Measurements from ENCODE around the gene HIKESHI. TPM values are rescaled to one million over a fixed set of nuclear protein-coding genes. Genes with fewer than 3 reads are reported as not detected.

Gene HIKESHI
- polyA plus RNA-seq, 3 donors = 21.5 to 71.2 (median 65.4) TPM

DNA sequence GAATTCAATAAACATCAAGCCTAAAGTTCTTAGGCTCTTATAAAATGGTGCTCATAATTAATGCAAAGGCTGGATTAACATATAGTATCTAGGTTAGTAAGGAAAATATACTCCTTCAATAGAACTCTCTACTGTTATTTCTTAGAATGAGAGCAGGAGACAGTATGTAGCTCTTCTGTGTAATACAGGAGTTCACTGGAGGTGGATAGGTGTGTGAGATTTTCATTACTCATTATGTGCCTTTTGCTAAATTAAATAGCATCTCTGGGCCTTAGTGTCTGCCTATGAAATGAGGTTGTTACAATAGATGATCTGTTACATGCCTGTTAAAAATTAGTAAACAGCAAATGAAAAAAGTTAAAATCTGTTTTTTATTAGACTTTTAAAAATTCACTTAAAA lies 36.8 kb upstream of the HIKESHI start:
- Histone ChIP-seq H3K9ac (ENCODE audit: insufficient read depth, low read length, poor library complexity, severe bottlenecking) (no peak overlapping the region), H2AFZ (ENCODE audit: insufficient read depth, low read depth, low read length, poor library complexity, severe bottlenecking) (no peak overlapping the region), H4K20me1 (ENCODE audit: insufficient read depth, low read length) (peaks cover 19% of the 10 kb centered on the region), H3K27me3 (ENCODE audit: control insufficient read depth in 2 of 2, insufficient read depth in 2 of 2, low read length in 2 of 2) (no peaks in the 10 kb centered on the region), H3K9me3 (replicated peaks in 1 of 2; ENCODE audit: control insufficient read depth in 1 of 2, insufficient read depth in 1 of 2, low read length in 2 of 2) (no peaks in the 10 kb centered on the region), H3K36me3 (replicated peaks in 1 of 2; ENCODE audit: control insufficient read depth in 1 of 2, insufficient read depth in 2 of 2, low read length in 2 of 2) (peaks cover 67 to 87% of the 10 kb centered on the region in 2 donors), H3K4me2 (replicated peaks; ENCODE audit: extremely low read depth, low read length, poor library complexity, severe bottlenecking) (no peak overlapping the region), H3K27ac (ENCODE audit: low read depth in 1 of 2, low read length in 2 of 2) (no peak overlapping the region), H3K79me2 (ENCODE audit: insufficient read depth, low read length) (peaks cover 9% of the 10 kb centered on the region), H3K4me1 (ENCODE audit: control insufficient read depth in 1 of 2, insufficient read depth in 2 of 2, low read length in 2 of 2) (no peaks in the 10 kb centered on the region), H3K4me3 (replicated peaks in 1 of 3; ENCODE audit: low read depth in 2 of 3, low read length in 3 of 3) (no peak overlapping the region)
- intact Hi-C loops (cut with micrococcal nuclease) = no loop called here
- no peak overlapping the region for H3K27ac Mint-ChIP-seq
- peaks cover 48 to 71% of the 10 kb centered on the region in 2 donors for H3K36me3 Mint-ChIP-seq
- no peak overlapping the region for H3K4me3 Mint-ChIP-seq
- no peak for DNase-seq
- no peaks in the 10 kb centered on the region for H3K4me1 Mint-ChIP-seq
- peaks cover 0 to 4% (median 0%) of the 10 kb centered on the region in 7 donors for H3K9me3 Mint-ChIP-seq
- TF ChIP-seq, protein P1, sequence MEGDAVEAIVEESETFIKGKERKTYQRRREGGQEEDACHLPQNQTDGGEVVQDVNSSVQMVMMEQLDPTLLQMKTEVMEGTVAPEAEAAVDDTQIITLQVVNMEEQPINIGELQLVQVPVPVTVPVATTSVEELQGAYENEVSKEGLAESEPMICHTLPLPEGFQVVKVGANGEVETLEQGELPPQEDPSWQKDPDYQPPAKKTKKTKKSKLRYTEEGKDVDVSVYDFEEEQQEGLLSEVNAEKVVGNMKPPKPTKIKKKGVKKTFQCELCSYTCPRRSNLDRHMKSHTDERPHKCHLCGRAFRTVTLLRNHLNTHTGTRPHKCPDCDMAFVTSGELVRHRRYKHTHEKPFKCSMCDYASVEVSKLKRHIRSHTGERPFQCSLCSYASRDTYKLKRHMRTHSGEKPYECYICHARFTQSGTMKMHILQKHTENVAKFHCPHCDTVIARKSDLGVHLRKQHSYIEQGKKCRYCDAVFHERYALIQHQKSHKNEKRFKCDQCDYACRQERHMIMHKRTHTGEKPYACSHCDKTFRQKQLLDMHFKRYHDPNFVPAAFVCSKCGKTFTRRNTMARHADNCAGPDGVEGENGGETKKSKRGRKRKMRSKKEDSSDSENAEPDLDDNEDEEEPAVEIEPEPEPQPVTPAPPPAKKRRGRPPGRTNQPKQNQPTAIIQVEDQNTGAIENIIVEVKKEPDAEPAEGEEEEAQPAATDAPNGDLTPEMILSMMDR (IDR thresholded peaks at IDR 0.05) = no peak
- no peaks in the 10 kb centered on the region for H3K27me3 Mint-ChIP-seq (ENCODE audit: low read depth in 3 of 3)

DNA sequence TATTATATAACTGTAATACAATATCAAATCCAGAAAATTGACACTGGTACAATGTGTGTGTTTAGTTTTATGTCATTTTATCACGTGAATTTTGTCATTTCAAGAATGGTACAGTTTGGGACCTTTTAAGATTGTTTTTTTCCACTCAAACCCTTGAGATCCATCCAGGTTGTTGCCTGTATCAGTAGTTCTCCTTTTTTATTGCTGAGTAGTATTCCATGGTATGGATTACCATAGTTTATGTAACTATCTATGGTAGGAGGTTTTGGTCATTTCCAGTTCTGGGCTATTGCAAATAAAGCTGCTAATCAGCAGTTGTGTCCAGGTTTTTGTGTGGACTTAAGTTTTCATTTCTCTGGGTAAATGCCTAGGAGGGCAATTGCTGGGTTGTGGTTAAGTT lies 32.4 kb upstream of the HIKESHI start:
- no peak overlapping the region for H3K4me2 ChIP-seq (replicated peaks; ENCODE audit: extremely low read depth, low read length, poor library complexity, severe bottlenecking)
- H3K9me3 ChIP-seq (replicated peaks in 1 of 2; ENCODE audit: control insufficient read depth in 1 of 2, insufficient read depth in 1 of 2, low read length in 2 of 2) = no peaks in the 10 kb centered on the region
- H4K20me1 ChIP-seq (ENCODE audit: insufficient read depth, low read length) = peaks cover 22% of the 10 kb centered on the region
- WGBS (ENCODE audit: insufficient coverage) = no CpG with 5 or more reads among the region's 1 CpG
- H3K27me3 ChIP-seq (ENCODE audit: control insufficient read depth in 2 of 2, insufficient read depth in 2 of 2, low read length in 2 of 2) = no peaks in the 10 kb centered on the region
- H3K4me1 ChIP-seq (ENCODE audit: control insufficient read depth in 1 of 2, insufficient read depth in 2 of 2, low read length in 2 of 2) = no peaks in the 10 kb centered on the region
- H3K27ac Mint-ChIP-seq = no peak overlapping the region
- TF ChIP-seq, protein P1 (IDR thresholded peaks at IDR 0.05) = no peak
- H3K4me1 Mint-ChIP-seq = peaks cover 2% of the 10 kb centered on the region
- no peak overlapping the region for H3K4me3 ChIP-seq (replicated peaks in 1 of 3; ENCODE audit: low read depth in 2 of 3, low read length in 3 of 3)
- H2AFZ ChIP-seq (ENCODE audit: insufficient read depth, low read depth, low read length, poor library complexity, severe bottlenecking) = no peak overlapping the region
- peaks cover 48% of the 10 kb centered on the region for H3K79me2 ChIP-seq (ENCODE audit: insufficient read depth, low read length)
- no peak overlapping the region for H3K4me3 Mint-ChIP-seq
- H3K9ac ChIP-seq (ENCODE audit: insufficient read depth, low read length, poor library complexity, severe bottlenecking) = no peak overlapping the region
- intact Hi-C loops (cut with micrococcal nuclease) = no loop called here
- peaks cover 59 to 88% of the 10 kb centered on the region in 2 donors for H3K36me3 ChIP-seq (replicated peaks in 1 of 2; ENCODE audit: control insufficient read depth in 1 of 2, insufficient read depth in 2 of 2, low read length in 2 of 2)
- H3K36me3 Mint-ChIP-seq = peaks cover 51 to 78% of the 10 kb centered on the region in 2 donors
- no peak overlapping the region for H3K27ac ChIP-seq (ENCODE audit: low read depth in 1 of 2, low read length in 2 of 2)
- H3K9me3 Mint-ChIP-seq = peaks cover 0 to 2% (median 0%) of the 10 kb centered on the region in 7 donors
- no peak for DNase-seq
- no peaks in the 10 kb centered on the region for H3K27me3 Mint-ChIP-seq (ENCODE audit: low read depth in 3 of 3)

All from CD14-positive monocyte (primary cell).